BLaER1 (cell line): ENCODE data around the gene RFX2.
"Not testable (repeated sequence)": the region's sequence is repeated elsewhere in the genome, so short reads cannot be mapped to it uniquely, and the experiment has no call there.

Experiments
- H3K27ac ChIP-seq: shearing (Covaris generic); formaldehyde crosslinking; 2 replicates; pipeline ENCODE4 v1.8.1; 2022
- H3K27me3 ChIP-seq: shearing (Covaris generic); formaldehyde crosslinking; 2 replicates; pipeline ENCODE4 v1.8.1; 2022
- H3K36me3 ChIP-seq: shearing (Covaris generic); formaldehyde crosslinking; 2 replicates; pipeline ENCODE4 v1.8.1; 2022
- H3K4me1 ChIP-seq: shearing (Covaris generic); formaldehyde crosslinking; 2 replicates; pipeline ENCODE4 v1.8.1; 2022
- H3K4me2 ChIP-seq: shearing (Covaris generic); formaldehyde crosslinking; 2 replicates; pipeline ENCODE4 v1.8.1; 2022
- H3K4me3 ChIP-seq: shearing (Covaris generic); formaldehyde crosslinking; 2 replicates; pipeline ENCODE4 v1.8.1; 2022
- H3K9ac ChIP-seq: shearing (Covaris generic); formaldehyde crosslinking; 2 replicates; pipeline ENCODE4 v1.8.1; 2022
- H3K9me3 ChIP-seq: shearing (Covaris generic); formaldehyde crosslinking; 2 replicates; pipeline ENCODE4 v1.8.1; 2022
- H4K20me1 ChIP-seq: shearing (Covaris generic); formaldehyde crosslinking; 2 replicates; pipeline ENCODE4 v1.8.1; 2022
- Cebpa-rat ChIP-seq: shearing (Covaris generic); IDR thresholded peaks from 2 replicates; pipeline ENCODE4 v1.8.1; 2022

RFX2 gene

GRCh38 chr19:6078068-6078467, 32.2 kb downstream of the RFX2 start:
- no peak overlapping the region for H3K4me2 ChIP-seq
- no peaks in the 10 kb centered on the region for H3K27me3 ChIP-seq
- H3K36me3 ChIP-seq = no peaks in the 10 kb centered on the region
- no peak overlapping the region for H3K27ac ChIP-seq
- H3K4me3 ChIP-seq = no peak overlapping the region
- peaks cover 4% of the 10 kb centered on the region; the same call in 1 of the 2 replicates for H3K4me1 ChIP-seq
- no peaks in the 10 kb centered on the region for H4K20me1 ChIP-seq
- TF ChIP-seq Cebpa-rat = no peak
- H3K9ac ChIP-seq = no peak overlapping the region
- H3K9me3 ChIP-seq = no peaks in the 10 kb centered on the region

DNA sequence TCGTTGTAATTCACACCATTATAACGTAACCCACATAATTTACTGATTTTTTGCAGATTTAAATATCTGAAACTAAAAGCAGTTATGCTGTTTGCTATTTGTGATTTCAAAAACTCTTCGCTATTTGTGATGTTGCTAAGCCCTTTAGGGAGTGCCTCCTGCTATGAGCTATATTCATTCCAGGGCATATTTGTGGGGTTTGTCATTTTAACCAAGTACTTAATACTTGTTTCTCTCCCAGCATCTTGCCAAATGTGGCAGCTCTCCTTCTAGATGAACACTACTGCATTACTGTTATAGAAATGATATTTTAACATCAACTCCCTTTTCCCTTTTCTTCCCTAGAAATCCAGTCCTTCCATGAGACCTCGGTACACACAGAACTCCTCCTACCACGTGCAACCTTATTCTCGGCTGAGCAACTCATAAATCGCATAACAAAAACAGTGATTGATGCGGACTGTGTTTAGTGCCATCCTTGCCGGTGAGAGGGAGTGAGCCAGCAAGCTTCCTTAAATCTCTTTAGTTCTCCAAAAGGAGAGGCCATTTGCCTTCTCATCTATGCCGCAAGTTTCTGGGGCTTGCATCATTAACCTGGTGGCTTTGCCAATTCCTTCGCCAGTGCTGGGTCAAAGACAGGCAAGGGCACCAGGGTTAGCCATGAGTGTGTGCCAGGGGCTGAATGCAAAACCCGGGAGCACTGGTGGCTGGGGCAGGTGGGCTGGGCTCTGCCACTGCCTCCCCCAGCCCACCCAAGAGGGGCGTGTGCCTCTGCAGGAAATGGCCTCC, 33.4 kb downstream of the RFX2 start:
- Histone ChIP-seq H3K36me3 (no peaks in the 10 kb centered on the region), H3K4me1 (peaks cover 4% of the 10 kb centered on the region; the same call in 1 of the 2 replicates), H3K9me3 (no peaks in the 10 kb centered on the region), H3K9ac (no peak overlapping the region), H3K27me3 (no peaks in the 10 kb centered on the region), H3K4me2 (no peak overlapping the region), H3K27ac (no peak overlapping the region), H3K4me3 (no peak overlapping the region), H4K20me1 (no peaks in the 10 kb centered on the region)
- TF ChIP-seq Cebpa-rat = no peak

DNA sequence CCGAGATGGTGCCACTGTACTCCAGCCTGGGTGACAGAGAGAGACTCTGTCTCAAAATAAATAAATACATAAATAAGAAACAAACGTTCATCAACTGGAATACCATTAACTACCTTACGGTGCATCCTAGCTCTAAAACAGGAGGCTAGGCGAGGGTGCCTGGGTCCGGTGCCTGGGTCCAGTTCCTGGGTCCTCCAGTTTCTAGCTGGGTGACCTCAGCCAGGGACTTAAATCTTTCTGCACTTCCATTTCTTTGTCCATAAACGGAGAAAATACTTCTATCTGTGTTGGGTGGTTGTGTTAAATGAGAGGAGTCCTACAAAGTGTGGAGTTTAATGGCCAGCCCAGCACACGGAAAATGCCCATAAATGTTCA, 34.0 kb downstream of the RFX2 start:
- Histone ChIP-seq H3K9me3 (no peaks in the 10 kb centered on the region), H3K36me3 (no peaks in the 10 kb centered on the region), H3K4me1 (peaks cover 4% of the 10 kb centered on the region; the same call in 1 of the 2 replicates), H3K4me2 (no peak overlapping the region), H4K20me1 (no peaks in the 10 kb centered on the region), H3K9ac (no peak overlapping the region), H3K27ac (no peak overlapping the region), H3K27me3 (no peaks in the 10 kb centered on the region), H3K4me3 (no peak overlapping the region)
- TF ChIP-seq Cebpa-rat = no peak

DNA sequence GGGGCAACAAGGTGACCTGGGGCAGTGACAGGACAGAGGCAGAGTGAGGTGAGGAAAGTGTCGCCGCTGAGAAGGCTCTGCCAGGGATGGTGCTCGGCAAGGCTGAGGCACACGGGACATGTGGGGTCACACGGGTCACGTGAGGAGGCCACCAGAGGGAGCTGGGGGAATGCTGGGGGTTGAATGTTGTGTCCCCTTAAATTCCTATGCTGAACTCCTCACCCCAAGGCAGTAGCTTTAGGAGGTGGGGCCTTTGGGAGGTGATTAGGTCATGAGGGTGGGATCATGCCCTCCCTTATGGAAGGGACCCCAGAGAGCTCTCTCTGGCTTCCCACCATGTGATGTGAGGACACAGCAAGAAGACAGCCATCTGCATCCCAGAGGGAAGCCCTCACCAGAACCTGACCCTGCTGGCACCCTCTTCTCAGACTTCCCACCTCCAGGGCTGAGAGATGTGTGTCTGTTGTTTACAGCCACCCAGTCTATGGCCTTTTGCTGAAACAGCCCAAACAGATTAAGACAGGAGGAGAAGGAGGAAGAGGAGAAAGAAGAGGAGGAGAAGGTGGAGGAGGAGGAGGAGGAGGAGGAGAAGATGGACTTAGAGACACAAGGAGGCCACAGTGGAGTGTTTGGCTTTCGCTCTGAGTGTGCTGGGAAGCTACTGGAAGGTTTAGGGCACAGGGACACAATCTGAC, 35.4 kb downstream of the RFX2 start:
- H3K9ac ChIP-seq = no peak overlapping the region
- no peaks in the 10 kb centered on the region for H3K27me3 ChIP-seq
- H4K20me1 ChIP-seq = no peaks in the 10 kb centered on the region
- no peaks in the 10 kb centered on the region for H3K36me3 ChIP-seq
- peaks cover 4% of the 10 kb centered on the region; the same call in 1 of the 2 replicates for H3K4me1 ChIP-seq
- H3K4me2 ChIP-seq = no peak overlapping the region
- no peak overlapping the region for H3K27ac ChIP-seq
- no peaks in the 10 kb centered on the region for H3K9me3 ChIP-seq
- no peak overlapping the region for H3K4me3 ChIP-seq
- no peak for TF ChIP-seq Cebpa-rat

DNA sequence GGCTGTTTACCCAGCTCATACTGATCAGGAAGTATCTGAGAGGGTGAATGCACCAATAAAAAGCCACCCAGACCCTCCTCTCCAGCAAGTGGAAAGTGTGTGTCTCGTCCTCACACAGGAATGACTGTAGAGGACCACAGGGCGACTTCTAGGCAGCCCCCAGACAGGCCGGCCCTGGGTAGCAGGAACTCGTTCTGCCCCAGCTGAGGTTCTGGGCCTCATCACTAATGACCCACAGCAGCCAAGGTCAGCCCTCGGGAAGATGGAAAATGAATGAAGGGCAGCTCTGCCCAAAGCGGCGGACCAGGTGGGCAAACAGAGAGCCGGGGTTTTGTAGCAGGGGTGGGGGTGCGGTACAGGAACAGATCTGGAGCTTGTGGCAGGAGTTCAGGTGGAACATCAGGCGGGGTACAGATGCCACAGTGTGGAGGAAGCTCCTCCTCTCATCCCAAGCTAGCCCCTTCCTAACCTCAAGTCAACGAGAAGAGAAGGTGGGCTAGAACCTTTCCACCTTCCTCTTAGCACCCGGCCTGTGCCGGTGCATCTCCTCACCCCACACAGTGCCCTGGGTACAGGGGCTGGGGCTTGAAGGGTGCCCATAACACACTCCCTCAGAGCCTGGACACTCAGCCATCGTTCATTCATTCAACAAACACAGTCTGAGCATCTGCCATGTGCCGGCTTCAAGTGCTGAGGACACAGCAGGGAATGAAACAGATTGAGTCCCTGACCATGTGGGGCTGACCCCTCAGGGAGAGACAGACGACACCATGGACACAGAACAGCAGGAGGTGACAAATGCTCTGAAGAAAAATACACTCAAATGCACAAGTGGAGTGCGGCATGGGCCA, 36.2 kb downstream of the RFX2 start:
- TF ChIP-seq Cebpa-rat = no peak
- H3K27ac ChIP-seq = no peak overlapping the region
- no peaks in the 10 kb centered on the region for H3K27me3 ChIP-seq
- peaks cover 5% of the 10 kb centered on the region; the same call in 1 of the 2 replicates for H3K4me1 ChIP-seq
- H3K9ac ChIP-seq = no peak overlapping the region
- H3K9me3 ChIP-seq = no peaks in the 10 kb centered on the region
- no peaks in the 10 kb centered on the region for H4K20me1 ChIP-seq
- H3K4me3 ChIP-seq = no peak overlapping the region
- H3K36me3 ChIP-seq = no peaks in the 10 kb centered on the region
- no peak overlapping the region for H3K4me2 ChIP-seq

- H3K27ac ChIP-seq, H4K20me1 ChIP-seq, H3K36me3 ChIP-seq: not testable (repeated sequence)
These were observed 37.1 kb downstream of the RFX2 start for GRCh38 chr19:6073233-6073632.

DNA sequence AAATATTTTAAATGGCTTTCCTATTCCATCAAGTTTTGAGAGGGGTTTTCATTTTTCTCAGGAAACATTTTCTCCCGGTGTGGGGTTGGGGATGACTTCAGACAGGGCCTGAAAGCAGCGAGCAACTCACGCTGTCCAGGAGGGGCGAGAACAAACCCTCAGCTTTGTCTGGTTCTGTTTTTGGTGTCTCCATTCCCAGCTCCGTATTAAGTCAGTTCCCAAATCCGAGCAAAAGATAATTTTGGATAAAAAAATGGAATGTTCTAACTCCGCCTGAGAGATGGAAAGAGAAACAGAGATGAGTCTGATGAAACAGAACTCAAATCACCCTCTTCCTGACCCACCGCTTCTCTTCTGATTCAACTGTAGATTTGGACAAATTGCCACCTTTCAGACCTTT, 38.4 kb downstream of the RFX2 start:
- H3K4me2 ChIP-seq = no peak overlapping the region
- TF ChIP-seq Cebpa-rat = no peak
- no peak overlapping the region for H3K27ac ChIP-seq
- no peak overlapping the region for H3K4me3 ChIP-seq
- H3K9ac ChIP-seq = no peak overlapping the region
- no peaks in the 10 kb centered on the region for H3K27me3 ChIP-seq
- H3K9me3 ChIP-seq = no peaks in the 10 kb centered on the region
- no peaks in the 10 kb centered on the region for H3K36me3 ChIP-seq
- peaks cover 23% of the 10 kb centered on the region for H3K4me1 ChIP-seq
- H4K20me1 ChIP-seq = no peaks in the 10 kb centered on the region

More at GRCh38 chr19:6073233-6073632, 37.1 kb downstream of the RFX2 start:
- H3K4me1 ChIP-seq = peaks cover 13% of the 10 kb centered on the region
- H3K9me3 ChIP-seq, H3K9ac ChIP-seq, H3K4me2 ChIP-seq, H3K27me3 ChIP-seq, H3K4me3 ChIP-seq: not testable (repeated sequence)

DNA sequence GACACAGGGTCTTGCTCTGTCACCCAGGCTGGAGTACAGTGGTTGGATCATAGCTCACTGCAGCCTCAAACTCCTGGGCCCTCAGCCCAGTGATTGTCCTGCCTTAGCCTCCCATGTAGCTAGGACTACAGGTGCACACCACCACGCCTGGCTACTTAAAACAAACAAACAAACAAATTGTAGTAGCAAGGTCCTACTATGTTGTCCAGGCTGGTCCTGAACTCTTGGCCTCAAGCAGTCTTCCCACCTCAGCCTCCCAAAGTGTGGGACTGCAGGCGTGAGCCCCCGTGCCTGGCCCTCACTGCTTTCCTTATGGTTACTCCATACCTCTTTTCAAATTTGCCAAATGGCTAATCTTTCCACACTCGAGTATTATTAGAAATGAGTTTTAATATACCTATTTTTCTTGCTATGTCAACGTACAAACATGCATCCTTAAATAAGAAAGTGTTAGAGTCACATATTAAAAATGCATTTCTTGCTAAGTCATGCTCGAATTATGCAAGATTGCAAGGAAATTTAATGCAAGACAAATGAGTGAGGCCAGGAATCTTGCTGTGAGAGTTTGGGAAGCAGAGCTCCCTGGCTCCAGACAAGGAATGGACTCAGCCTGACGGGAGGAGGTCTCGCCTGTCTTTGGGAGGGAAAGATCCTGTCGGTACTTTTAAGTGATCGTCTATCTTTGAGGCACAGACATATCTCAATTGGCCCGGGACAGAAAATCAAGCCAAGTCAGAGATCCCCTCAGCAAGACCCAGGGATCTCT, 39.4 kb downstream of the RFX2 start:
- Histone ChIP-seq H3K27me3 (no peaks in the 10 kb centered on the region), H3K27ac (no peak overlapping the region), H3K4me1 (peaks cover 33% of the 10 kb centered on the region), H3K4me3 (no peak overlapping the region), H4K20me1 (no peaks in the 10 kb centered on the region), H3K4me2 (no peak overlapping the region), H3K9me3 (no peaks in the 10 kb centered on the region), H3K36me3 (no peaks in the 10 kb centered on the region), H3K9ac (no peak overlapping the region)
- TF ChIP-seq Cebpa-rat = no peak

GRCh38 chr19:6070207-6070681, 40.1 kb downstream of the RFX2 start:
- H3K4me3 ChIP-seq = no peak overlapping the region
- peaks cover 38% of the 10 kb centered on the region for H3K4me1 ChIP-seq
- H3K27me3 ChIP-seq = no peaks in the 10 kb centered on the region
- TF ChIP-seq Cebpa-rat = no peak
- no peaks in the 10 kb centered on the region for H3K9me3 ChIP-seq
- no peaks in the 10 kb centered on the region for H3K36me3 ChIP-seq
- H3K4me2 ChIP-seq = no peak overlapping the region
- H3K27ac ChIP-seq = no peak overlapping the region
- H3K9ac ChIP-seq = no peak overlapping the region
- H4K20me1 ChIP-seq = no peaks in the 10 kb centered on the region
